ENCODE measurements around the gene ADD1.

- TF ChIP-seq CTCF (conservative IDR thresholded peaks at IDR 0.05 in 1 of 2, IDR thresholded peaks at IDR 0.05 in 1 of 2; ENCODE audit: extremely low read depth in 1 of 2, insufficient read depth in 1 of 2, low read depth in 1 of 2, low read length in 2 of 2) = no peak
- no peak for TF ChIP-seq EZH2 (IDR thresholded peaks at IDR 0.05; ENCODE audit: borderline replicate concordance, low read length)
Measured at GRCh38 chr4:2804973-2805501, 38.6 kb upstream of the ADD1 start.

Measured in mammary epithelial cell (primary cell).